Epithelial cell of prostate (primary cell): ENCODE measurements around the gene XIRP1.

Source experiments
- DNase-seq: peaks from one replicate; pipeline ENCODE4 v3.0.0-alpha.2; 2011; ENCODE audit warnings: low read depth, low spot score
- H3K27ac ChIP-seq: fragments of 450-650 bp; 2 replicates; pipeline ENCODE4 v1.5.1; 2017; ENCODE audit warnings: mild to moderate bottlenecking

XIRP1 gene

DNA sequence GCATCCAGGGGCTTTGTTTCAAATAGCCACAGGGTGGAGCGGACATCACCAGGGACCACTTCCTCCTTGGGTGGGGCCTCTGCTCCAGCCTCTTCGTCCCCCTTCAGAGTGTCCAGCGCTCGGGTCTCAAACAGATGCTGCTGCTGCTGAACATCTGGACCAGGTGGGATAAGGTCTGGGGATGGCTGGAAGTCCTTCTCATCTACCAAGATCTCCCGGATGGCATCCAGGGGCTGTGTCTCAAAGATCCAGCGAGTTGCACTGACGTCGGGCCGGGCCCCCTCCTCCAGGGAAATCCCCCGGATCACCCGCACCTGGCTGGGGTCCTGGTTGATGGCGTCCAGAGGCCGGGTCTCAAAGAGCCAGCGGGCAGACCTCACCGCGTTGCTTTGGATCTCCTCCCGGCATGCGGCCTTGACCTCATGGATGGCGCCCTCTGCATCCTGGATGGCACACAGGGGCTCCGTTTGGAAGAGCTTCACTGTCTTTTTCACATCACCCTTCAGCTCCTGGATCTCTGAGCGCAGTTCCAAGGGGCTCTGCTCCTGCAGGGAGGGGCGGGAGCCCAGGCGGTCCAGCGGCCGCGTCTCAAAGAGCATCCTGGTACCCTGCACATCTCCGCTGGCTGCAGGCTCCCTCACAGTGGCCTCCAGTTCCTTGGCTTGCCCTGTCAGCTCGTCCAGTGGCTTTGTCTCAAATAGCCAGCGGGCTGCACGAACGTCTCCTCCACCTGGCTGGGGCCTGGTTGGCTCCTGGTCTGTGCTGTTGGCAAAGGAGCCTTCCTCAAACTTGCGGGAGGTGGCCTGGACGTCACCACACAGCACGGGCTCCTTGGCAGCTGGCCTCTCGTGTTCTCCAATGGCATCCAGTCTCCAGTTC lies 3.9 kb downstream of the XIRP1 start:
- no peak overlapping the region for H3K27ac ChIP-seq
- no peak for DNase-seq

DNA sequence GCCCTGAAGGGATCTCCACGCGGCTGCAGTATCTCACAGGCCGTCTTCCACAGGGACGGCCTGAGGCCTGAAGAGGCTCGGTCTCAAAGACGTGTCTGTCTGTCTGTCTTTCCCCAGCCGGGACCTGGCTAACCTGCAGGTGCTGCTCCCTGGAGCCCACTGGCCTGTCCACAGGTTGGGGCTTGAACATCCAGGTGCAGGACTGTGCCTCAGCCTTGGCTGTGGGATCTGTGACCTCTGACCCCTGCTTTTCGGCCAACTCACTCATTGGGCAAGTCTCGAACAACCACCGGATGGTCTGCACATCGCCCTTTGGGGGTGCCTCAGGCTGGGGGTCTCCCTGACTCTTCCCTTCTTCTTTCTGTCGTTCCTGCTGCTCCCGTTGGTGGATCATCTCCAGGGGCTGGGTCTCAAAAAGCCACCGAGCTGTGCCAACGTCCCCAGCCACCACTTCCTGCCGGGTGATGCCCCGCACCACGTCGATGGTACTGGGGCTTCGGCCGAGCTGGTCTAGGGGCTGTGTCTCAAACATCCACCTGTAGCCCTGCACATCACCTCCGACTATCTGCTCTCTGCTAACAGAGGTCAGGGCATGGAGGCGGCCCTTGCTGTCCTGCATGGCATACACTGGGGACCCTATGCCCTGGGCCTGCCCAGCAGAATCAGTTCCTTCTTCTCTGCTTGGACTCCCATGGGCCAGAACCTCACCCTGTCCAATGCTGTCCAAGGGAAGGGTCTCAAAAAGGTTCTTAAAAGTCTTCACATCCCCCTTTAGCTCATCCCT lies 4.8 kb downstream of the XIRP1 start:
- no peak overlapping the region for H3K27ac ChIP-seq
- no peak for DNase-seq

GRCh38 chr3:39186692-39187151 lies 5.7 kb downstream of the XIRP1 start:
- no peak for DNase-seq
- no peak overlapping the region for H3K27ac ChIP-seq

DNA sequence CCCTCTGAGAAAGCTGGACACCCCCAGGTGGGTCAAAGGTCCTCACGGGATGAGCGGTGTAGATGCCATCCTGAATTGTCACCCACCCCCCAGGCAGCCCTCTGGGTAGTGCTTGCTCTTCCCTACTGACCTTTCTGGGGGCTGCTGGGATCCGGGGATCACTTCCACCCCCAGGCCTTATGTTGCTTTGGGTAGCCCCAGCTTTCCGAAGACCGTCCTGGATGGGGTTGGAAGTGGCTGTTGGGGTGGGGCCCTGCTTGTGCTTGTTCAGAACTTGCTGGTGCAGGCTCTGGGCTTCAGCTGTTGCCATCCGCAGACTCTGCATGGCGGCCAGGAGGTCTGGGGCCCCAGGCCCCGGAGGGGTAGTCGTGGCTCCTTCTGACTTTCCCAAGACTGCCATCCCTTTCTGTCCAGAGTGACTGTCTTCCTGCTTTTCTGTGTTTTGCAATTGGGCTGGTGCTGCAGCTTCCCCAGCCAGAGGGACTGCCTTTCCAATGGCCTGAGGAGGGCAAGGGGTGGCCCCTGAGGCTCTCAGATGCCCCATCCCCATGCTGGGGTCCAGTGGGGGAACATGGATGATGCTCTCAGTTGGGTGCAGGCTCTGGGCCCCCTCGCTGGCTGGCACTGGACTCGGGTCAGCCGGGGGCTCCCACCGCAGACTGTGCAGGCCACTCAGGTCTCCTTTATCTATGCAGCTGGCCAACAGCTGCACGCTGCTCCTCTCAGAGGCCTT lies 6.3 kb downstream of the XIRP1 start:
- DNase-seq, result no peak
- no peak overlapping the region for H3K27ac ChIP-seq

DNA sequence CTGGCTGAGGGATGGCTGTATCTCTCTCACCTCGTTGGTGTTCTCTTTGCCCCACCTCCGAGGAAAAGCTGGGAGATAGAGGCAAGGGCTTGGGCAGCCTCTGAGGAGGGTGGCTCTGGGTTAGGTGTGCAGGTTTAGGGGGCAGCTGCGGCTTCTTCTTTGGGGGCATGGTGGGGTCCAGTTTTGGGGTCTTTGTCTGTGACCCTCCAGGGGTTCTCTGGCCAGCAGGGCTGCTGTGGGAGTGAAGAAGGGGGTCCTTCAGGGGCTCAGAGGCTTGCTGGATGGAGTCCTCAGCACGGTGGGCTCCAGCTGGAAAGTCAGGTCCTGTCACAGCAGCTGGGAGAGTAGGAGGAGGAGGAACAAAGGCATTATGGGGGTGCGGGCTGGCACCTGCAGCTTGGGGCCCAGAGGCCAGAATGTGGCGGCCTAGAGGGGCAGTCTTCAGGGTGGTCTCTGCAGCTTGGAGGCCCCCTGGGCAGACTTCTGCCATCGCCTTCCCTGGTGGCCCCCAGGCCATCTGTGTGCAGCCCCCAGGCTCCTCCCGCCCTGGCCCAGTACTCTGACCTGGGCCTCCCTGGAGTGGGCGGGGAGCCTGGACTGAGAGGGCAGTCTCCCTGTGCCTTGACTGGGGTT lies 7.0 kb downstream of the XIRP1 start:
- no peak overlapping the region for H3K27ac ChIP-seq
- DNase-seq, result no peak

- DNase-seq, result no peak
- no peak overlapping the region for H3K27ac ChIP-seq
Observed at GRCh38 chr3:39184968-39185285, 7.5 kb downstream of the XIRP1 start.

GRCh38 chr3:39184081-39184967 lies 8.1 kb downstream of the XIRP1 start:
- no peak overlapping the region for H3K27ac ChIP-seq
- DNase-seq, result no peak

GRCh38 chr3:39183211-39184080 lies 8.9 kb downstream of the XIRP1 start:
- DNase-seq, result no peak
- H3K27ac ChIP-seq, result no peak overlapping the region

GRCh38 chr3:39181408-39182335 lies 10.7 kb downstream of the XIRP1 start:
- no peak for DNase-seq
- H3K27ac ChIP-seq, result no peak overlapping the region

GRCh38 chr3:39180546-39181346 lies 11.6 kb downstream of the XIRP1 start:
- DNase-seq, result no peak
- no peak overlapping the region for H3K27ac ChIP-seq

GRCh38 chr3:39180183-39180545 lies 12.2 kb downstream of the XIRP1 start:
- H3K27ac ChIP-seq, result no peak overlapping the region

DNA sequence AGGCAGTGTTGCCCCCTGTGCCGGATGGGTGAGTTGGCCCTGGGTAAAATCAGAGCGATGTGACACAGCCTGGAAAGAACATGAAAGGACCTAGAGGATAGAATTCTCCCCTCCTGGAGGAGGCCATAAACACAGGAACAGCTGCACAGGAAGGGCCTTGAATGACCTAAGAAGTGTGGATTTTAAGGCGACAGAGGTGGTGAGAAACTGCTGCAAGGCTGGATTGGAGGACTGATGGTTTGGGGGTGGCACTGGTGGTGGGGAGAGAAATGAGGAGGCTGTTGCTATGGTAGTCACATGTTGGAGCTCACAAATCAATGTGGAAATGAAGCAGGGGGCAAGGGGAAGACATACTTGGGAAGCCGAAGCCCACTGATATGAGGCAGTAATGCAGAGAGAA lies 13.8 kb downstream of the XIRP1 start:
- no peak for DNase-seq
- peak overlapping the region; percentile 65 for H3K27ac ChIP-seq

More at GRCh38 chr3:39180183-39180545, 12.2 kb downstream of the XIRP1 start:
- no peak for DNase-seq

DNA sequence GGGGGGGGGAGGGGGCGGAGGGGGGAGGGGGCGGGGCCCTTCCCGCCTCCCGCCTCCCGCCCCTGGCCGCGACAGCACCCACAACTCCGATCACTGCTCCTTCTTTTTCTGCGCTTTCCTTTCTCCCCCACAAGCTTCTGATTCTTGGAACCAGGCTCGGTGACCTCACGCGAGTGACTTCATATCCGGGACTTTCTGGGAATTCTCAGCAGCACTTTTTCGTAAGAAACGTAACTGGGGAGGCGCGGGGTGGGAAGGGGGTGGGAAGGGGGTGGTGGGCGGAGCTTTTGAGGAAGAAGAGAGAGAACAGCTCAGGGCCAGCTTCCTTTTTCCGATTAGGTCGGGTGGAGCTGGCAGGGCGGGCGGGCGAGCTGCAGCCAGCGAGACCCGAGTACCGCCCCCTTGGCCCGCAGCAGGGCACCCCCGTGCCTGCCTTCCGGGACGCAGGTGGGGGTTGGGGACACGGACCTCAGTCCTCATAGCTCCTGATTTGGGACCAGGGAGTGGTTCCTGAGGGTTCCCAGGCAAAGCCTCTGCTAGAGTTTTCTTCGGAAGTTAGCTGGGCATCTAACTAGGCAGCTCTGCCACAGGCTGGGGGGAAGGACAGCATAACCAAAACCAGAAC lies 14.6 kb downstream of the XIRP1 start:
- DNase-seq, result no peak
- H3K27ac ChIP-seq, result peak overlapping the region; percentile 65

- DNase-seq, result no peak
- no peak overlapping the region for H3K27ac ChIP-seq
Observed at GRCh38 chr3:39176025-39176714, 16.2 kb downstream of the XIRP1 start.

- no peak for DNase-seq
- no peak overlapping the region for H3K27ac ChIP-seq
Observed at GRCh38 chr3:39173318-39174125, 18.9 kb downstream of the XIRP1 start.
